Measurements from ENCODE around the gene IL36A. TPM values are rescaled to one million over a fixed set of nuclear protein-coding genes. Genes with fewer than 3 reads are reported as not detected.

IL36A gene
- polyA plus RNA-seq, 4 donors = 0.09 TPM; not detected in 3

- WGBS, 3 donors = 66 to 75% (median 69%) methylated on average over 8 of the region's 8 CpGs
- no peak overlapping the region for H3K27ac ChIP-seq (ENCODE audit: low read depth in 1 of 3, low read length in 2 of 3)
- FAIRE-seq (no peak), DNase-seq (no peak)
- no peaks in the 10 kb centered on the region for H3K36me3 ChIP-seq (ENCODE audit: control insufficient read depth in 3 of 3, insufficient read depth in 2 of 3, low read depth in 1 of 3, low read length in 3 of 3)
- H3K27me3 ChIP-seq (ENCODE audit: control insufficient read depth in 3 of 3, insufficient read depth in 3 of 3, low read length in 3 of 3) = peaks cover 0 to 3% (median 0%) of the 10 kb centered on the region in 3 donors
- H3K4me1 ChIP-seq (ENCODE audit: control insufficient read depth in 3 of 3, insufficient read depth in 2 of 3, low read depth in 1 of 3, low read length in 2 of 3) = no peaks in the 10 kb centered on the region
- H3K4me3 ChIP-seq (ENCODE audit: low read depth in 1 of 3, low read length in 3 of 3) = no peak overlapping the region
- H3K9me3 ChIP-seq (ENCODE audit: control insufficient read depth in 2 of 2, insufficient read depth in 1 of 2, low read depth in 1 of 2, low read length in 1 of 2) = no peaks in the 10 kb centered on the region
Measured at GRCh38 chr2:113012436-113013335, 7.4 kb downstream of the IL36A start.

GRCh38 chr2:113013336-113013661 lies 8.0 kb downstream of the IL36A start:
- Histone ChIP-seq H3K4me3 (ENCODE audit: low read depth in 1 of 3, low read length in 3 of 3) (no peak overlapping the region), H3K27me3 (ENCODE audit: control insufficient read depth in 3 of 3, insufficient read depth in 3 of 3, low read length in 3 of 3) (peaks cover 0 to 3% (median 0%) of the 10 kb centered on the region in 3 donors), H3K27ac (ENCODE audit: low read depth in 1 of 3, low read length in 2 of 3) (no peak overlapping the region), H3K36me3 (ENCODE audit: control insufficient read depth in 3 of 3, insufficient read depth in 2 of 3, low read depth in 1 of 3, low read length in 3 of 3) (no peaks in the 10 kb centered on the region), H3K4me1 (ENCODE audit: control insufficient read depth in 3 of 3, insufficient read depth in 2 of 3, low read depth in 1 of 3, low read length in 2 of 3) (no peaks in the 10 kb centered on the region), H3K9me3 (ENCODE audit: control insufficient read depth in 2 of 2, insufficient read depth in 1 of 2, low read depth in 1 of 2, low read length in 1 of 2) (no peaks in the 10 kb centered on the region)
- no peak for FAIRE-seq
- WGBS, 3 donors = 65 to 79% (median 69%) methylated on average over 3 of the region's 3 CpGs
- DNase-seq = no peak

- H3K9me3 ChIP-seq (ENCODE audit: control insufficient read depth in 2 of 2, insufficient read depth in 1 of 2, low read depth in 1 of 2, low read length in 1 of 2) = peaks cover 0 to under 1% of the 10 kb centered on the region in 2 donors
- no peaks in the 10 kb centered on the region for H3K4me1 ChIP-seq (ENCODE audit: control insufficient read depth in 3 of 3, insufficient read depth in 2 of 3, low read depth in 1 of 3, low read length in 2 of 3)
- peaks cover 0 to 6% (median 2%) of the 10 kb centered on the region in 3 donors for H3K27me3 ChIP-seq (ENCODE audit: control insufficient read depth in 3 of 3, insufficient read depth in 3 of 3, low read length in 3 of 3)
- no peak overlapping the region for H3K4me3 ChIP-seq (ENCODE audit: low read depth in 1 of 3, low read length in 3 of 3)
- 94 to 95% (median 94%) methylated on average over 2 of the region's 2 CpGs for WGBS, 3 donors
- DNase-seq (no peak), FAIRE-seq (no peak)
- no peak overlapping the region for H3K27ac ChIP-seq (ENCODE audit: low read depth in 1 of 3, low read length in 2 of 3)
- H3K36me3 ChIP-seq (ENCODE audit: control insufficient read depth in 3 of 3, insufficient read depth in 2 of 3, low read depth in 1 of 3, low read length in 3 of 3) = no peaks in the 10 kb centered on the region
Measured at GRCh38 chr2:113014067-113014466, 8.8 kb downstream of the IL36A start.

GRCh38 chr2:113015042-113015441 lies 9.8 kb downstream of the IL36A start:
- Histone ChIP-seq H3K4me1 (ENCODE audit: control insufficient read depth in 3 of 3, insufficient read depth in 2 of 3, low read depth in 1 of 3, low read length in 2 of 3) (no peaks in the 10 kb centered on the region), H3K9me3 (ENCODE audit: control insufficient read depth in 2 of 2, insufficient read depth in 1 of 2, low read depth in 1 of 2, low read length in 1 of 2) (peaks cover 0 to 3% of the 10 kb centered on the region in 2 donors), H3K36me3 (ENCODE audit: control insufficient read depth in 3 of 3, insufficient read depth in 2 of 3, low read depth in 1 of 3, low read length in 3 of 3) (no peaks in the 10 kb centered on the region), H3K4me3 (ENCODE audit: low read depth in 1 of 3, low read length in 3 of 3) (no peak overlapping the region), H3K27me3 (ENCODE audit: control insufficient read depth in 3 of 3, insufficient read depth in 3 of 3, low read length in 3 of 3) (peaks cover 0 to 6% (median 3%) of the 10 kb centered on the region in 3 donors), H3K27ac (ENCODE audit: low read depth in 1 of 3, low read length in 2 of 3) (no peak overlapping the region)
- 67 to 70% (median 68%) methylated on average over 1 of the region's 1 CpG for WGBS, 3 donors
- no peak for DNase-seq
- FAIRE-seq = no peak

GRCh38 chr2:113015655-113016054 lies 10.4 kb downstream of the IL36A start:
- WGBS, 3 donors = 84 to 91% (median 89%) methylated on average over 2 of the region's 2 CpGs
- peaks cover 0 to 6% (median 3%) of the 10 kb centered on the region in 3 donors for H3K27me3 ChIP-seq (ENCODE audit: control insufficient read depth in 3 of 3, insufficient read depth in 3 of 3, low read length in 3 of 3)
- H3K4me3 ChIP-seq (ENCODE audit: low read depth in 1 of 3, low read length in 3 of 3) = no peak overlapping the region
- FAIRE-seq (no peak), DNase-seq (no peak)
- no peaks in the 10 kb centered on the region for H3K36me3 ChIP-seq (ENCODE audit: control insufficient read depth in 3 of 3, insufficient read depth in 2 of 3, low read depth in 1 of 3, low read length in 3 of 3)
- H3K4me1 ChIP-seq (ENCODE audit: control insufficient read depth in 3 of 3, insufficient read depth in 2 of 3, low read depth in 1 of 3, low read length in 2 of 3) = no peaks in the 10 kb centered on the region
- H3K9me3 ChIP-seq (ENCODE audit: control insufficient read depth in 2 of 2, insufficient read depth in 1 of 2, low read depth in 1 of 2, low read length in 1 of 2) = peaks cover 0 to 3% of the 10 kb centered on the region in 2 donors
- H3K27ac ChIP-seq (ENCODE audit: low read depth in 1 of 3, low read length in 2 of 3) = no peak overlapping the region

GRCh38 chr2:113018509-113018908 lies 13.2 kb downstream of the IL36A start:
- Histone ChIP-seq H3K4me3 (ENCODE audit: low read depth in 1 of 3, low read length in 3 of 3) (no peak overlapping the region), H3K9me3 (ENCODE audit: control insufficient read depth in 2 of 2, insufficient read depth in 1 of 2, low read depth in 1 of 2, low read length in 1 of 2) (peaks cover 0 to 3% of the 10 kb centered on the region in 2 donors), H3K27me3 (ENCODE audit: control insufficient read depth in 3 of 3, insufficient read depth in 3 of 3, low read length in 3 of 3) (peaks cover 0 to 3% (median 3%) of the 10 kb centered on the region in 3 donors), H3K4me1 (ENCODE audit: control insufficient read depth in 3 of 3, insufficient read depth in 2 of 3, low read depth in 1 of 3, low read length in 2 of 3) (no peaks in the 10 kb centered on the region), H3K36me3 (ENCODE audit: control insufficient read depth in 3 of 3, insufficient read depth in 2 of 3, low read depth in 1 of 3, low read length in 3 of 3) (no peaks in the 10 kb centered on the region), H3K27ac (ENCODE audit: low read depth in 1 of 3, low read length in 2 of 3) (no peak overlapping the region)
- FAIRE-seq (no peak), DNase-seq (no peak)
- 63 to 77% (median 72%) methylated on average over 3 of the region's 3 CpGs for WGBS, 3 donors

GRCh38 chr2:113021312-113021711 lies 16.1 kb downstream of the IL36A start:
- Histone ChIP-seq H3K36me3 (ENCODE audit: control insufficient read depth in 3 of 3, insufficient read depth in 2 of 3, low read depth in 1 of 3, low read length in 3 of 3) (no peaks in the 10 kb centered on the region), H3K4me1 (ENCODE audit: control insufficient read depth in 3 of 3, insufficient read depth in 2 of 3, low read depth in 1 of 3, low read length in 2 of 3) (no peaks in the 10 kb centered on the region), H3K27me3 (ENCODE audit: control insufficient read depth in 3 of 3, insufficient read depth in 3 of 3, low read length in 3 of 3) (peaks cover 0 to 14% (median 6%) of the 10 kb centered on the region in 3 donors), H3K27ac (ENCODE audit: low read depth in 1 of 3, low read length in 2 of 3) (no peak overlapping the region), H3K9me3 (ENCODE audit: control insufficient read depth in 2 of 2, insufficient read depth in 1 of 2, low read depth in 1 of 2, low read length in 1 of 2) (peaks cover 0 to 3% of the 10 kb centered on the region in 2 donors), H3K4me3 (ENCODE audit: low read depth in 1 of 3, low read length in 3 of 3) (no peak overlapping the region)
- DNase-seq (no peak), FAIRE-seq (no peak)
- 49 to 70% (median 58%) methylated on average over 4 of the region's 4 CpGs for WGBS, 3 donors

GRCh38 chr2:113024764-113025163 lies 19.5 kb downstream of the IL36A start:
- H3K4me3 ChIP-seq (ENCODE audit: low read depth in 1 of 3, low read length in 3 of 3) = no peak overlapping the region
- no peak overlapping the region for H3K27ac ChIP-seq (ENCODE audit: low read depth in 1 of 3, low read length in 2 of 3)
- DNase-seq (no peak), FAIRE-seq (no peak)
- WGBS, 3 donors = 88 to 95% (median 94%) methylated on average over 2 of the region's 2 CpGs
- H3K27me3 ChIP-seq (ENCODE audit: control insufficient read depth in 3 of 3, insufficient read depth in 3 of 3, low read length in 3 of 3) = peaks cover 0 to 16% (median 3%) of the 10 kb centered on the region in 3 donors
- H3K9me3 ChIP-seq (ENCODE audit: control insufficient read depth in 2 of 2, insufficient read depth in 1 of 2, low read depth in 1 of 2, low read length in 1 of 2) = no peaks in the 10 kb centered on the region
- H3K36me3 ChIP-seq (ENCODE audit: control insufficient read depth in 3 of 3, insufficient read depth in 2 of 3, low read depth in 1 of 3, low read length in 3 of 3) = no peaks in the 10 kb centered on the region
- H3K4me1 ChIP-seq (ENCODE audit: control insufficient read depth in 3 of 3, insufficient read depth in 2 of 3, low read depth in 1 of 3, low read length in 2 of 3) = no peaks in the 10 kb centered on the region
